ENCODE measurements around the gene CSNK1G1. TPM values are rescaled to one million over a fixed set of nuclear protein-coding genes. Genes with fewer than 3 reads are reported as not detected.

The CSNK1G1 gene
- total RNA-seq, 1 donor from 2014 or later: 23.5 TPM

DNA sequence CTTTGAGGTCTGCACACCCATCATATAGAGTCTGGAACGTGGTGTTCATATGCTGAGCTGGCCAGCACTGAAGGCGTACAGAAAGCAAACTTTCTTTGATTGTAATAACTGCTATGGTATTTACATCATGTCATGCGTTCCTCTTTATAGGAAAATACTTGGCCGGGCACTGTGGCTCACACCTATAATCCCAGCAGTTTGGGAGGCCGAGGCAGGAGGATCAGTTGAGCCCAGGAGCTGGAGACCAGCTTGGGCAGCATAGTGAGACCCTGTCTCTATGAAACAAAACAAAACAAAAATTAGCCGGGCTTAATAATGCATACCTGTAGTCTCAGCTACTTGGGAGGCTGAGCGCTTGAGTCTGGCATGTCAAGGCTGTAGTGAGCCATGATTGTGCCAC, 207.8 kb downstream of the CSNK1G1 start:
- DNase-seq (ENCODE audit: low read depth): no peak
- TF ChIP-seq, protein P1, sequence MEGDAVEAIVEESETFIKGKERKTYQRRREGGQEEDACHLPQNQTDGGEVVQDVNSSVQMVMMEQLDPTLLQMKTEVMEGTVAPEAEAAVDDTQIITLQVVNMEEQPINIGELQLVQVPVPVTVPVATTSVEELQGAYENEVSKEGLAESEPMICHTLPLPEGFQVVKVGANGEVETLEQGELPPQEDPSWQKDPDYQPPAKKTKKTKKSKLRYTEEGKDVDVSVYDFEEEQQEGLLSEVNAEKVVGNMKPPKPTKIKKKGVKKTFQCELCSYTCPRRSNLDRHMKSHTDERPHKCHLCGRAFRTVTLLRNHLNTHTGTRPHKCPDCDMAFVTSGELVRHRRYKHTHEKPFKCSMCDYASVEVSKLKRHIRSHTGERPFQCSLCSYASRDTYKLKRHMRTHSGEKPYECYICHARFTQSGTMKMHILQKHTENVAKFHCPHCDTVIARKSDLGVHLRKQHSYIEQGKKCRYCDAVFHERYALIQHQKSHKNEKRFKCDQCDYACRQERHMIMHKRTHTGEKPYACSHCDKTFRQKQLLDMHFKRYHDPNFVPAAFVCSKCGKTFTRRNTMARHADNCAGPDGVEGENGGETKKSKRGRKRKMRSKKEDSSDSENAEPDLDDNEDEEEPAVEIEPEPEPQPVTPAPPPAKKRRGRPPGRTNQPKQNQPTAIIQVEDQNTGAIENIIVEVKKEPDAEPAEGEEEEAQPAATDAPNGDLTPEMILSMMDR (IDR thresholded peaks at IDR 0.05; ENCODE audit: insufficient read depth, low read length, poor library complexity, severe bottlenecking): no peak
- peaks cover 15% of the 10 kb centered on the region for H3K27me3 ChIP-seq (ENCODE audit: control insufficient read depth, insufficient read depth, low read length)
- no peak overlapping the region for H3K4me3 ChIP-seq (ENCODE audit: low read depth, low read length)
- no peaks in the 10 kb centered on the region for H3K36me3 ChIP-seq (ENCODE audit: control insufficient read depth, insufficient read depth, low read length)

- no peak for DNase-seq (ENCODE audit: low read depth)
- Histone ChIP-seq H3K4me3 (ENCODE audit: low read depth, low read length) (no peak overlapping the region), H3K36me3 (ENCODE audit: control insufficient read depth, insufficient read depth, low read length) (peaks cover 1% of the 10 kb centered on the region), H3K27me3 (ENCODE audit: control insufficient read depth, insufficient read depth, low read length) (peaks cover 5% of the 10 kb centered on the region)
- TF ChIP-seq, protein P1 (IDR thresholded peaks at IDR 0.05; ENCODE audit: insufficient read depth, low read length, poor library complexity, severe bottlenecking): no peak
Measured at GRCh38 chr15:64146885-64147681, 208.9 kb downstream of the CSNK1G1 start.

GRCh38 chr15:64146520-64146884, 209.5 kb downstream of the CSNK1G1 start:
- DNase-seq (ENCODE audit: low read depth): no peak
- Histone ChIP-seq H3K36me3 (ENCODE audit: control insufficient read depth, insufficient read depth, low read length) (peaks cover 1% of the 10 kb centered on the region), H3K27me3 (ENCODE audit: control insufficient read depth, insufficient read depth, low read length) (no peaks in the 10 kb centered on the region), H3K4me3 (ENCODE audit: low read depth, low read length) (no peak overlapping the region)
- TF ChIP-seq, protein P1 (IDR thresholded peaks at IDR 0.05; ENCODE audit: insufficient read depth, low read length, poor library complexity, severe bottlenecking): no peak

GRCh38 chr15:64146041-64146440, 209.9 kb downstream of the CSNK1G1 start:
- no peak for DNase-seq (ENCODE audit: low read depth)
- TF ChIP-seq, protein P1 (IDR thresholded peaks at IDR 0.05; ENCODE audit: insufficient read depth, low read length, poor library complexity, severe bottlenecking): no peak

GRCh38 chr15:64144565-64145281, 211.2 kb downstream of the CSNK1G1 start:
- no peak overlapping the region for H3K4me3 ChIP-seq (ENCODE audit: low read depth, low read length)
- H3K36me3 ChIP-seq (ENCODE audit: control insufficient read depth, insufficient read depth, low read length): peaks cover 1% of the 10 kb centered on the region
- TF ChIP-seq, protein P1 (IDR thresholded peaks at IDR 0.05; ENCODE audit: insufficient read depth, low read length, poor library complexity, severe bottlenecking): no peak
- DNase-seq (ENCODE audit: low read depth): no peak
- H3K27me3 ChIP-seq (ENCODE audit: control insufficient read depth, insufficient read depth, low read length): no peaks in the 10 kb centered on the region

More at GRCh38 chr15:64146041-64146440, 209.9 kb downstream of the CSNK1G1 start:
- no peak overlapping the region for H3K4me3 ChIP-seq (ENCODE audit: low read depth, low read length)
- H3K36me3 ChIP-seq (ENCODE audit: control insufficient read depth, insufficient read depth, low read length): peaks cover 1% of the 10 kb centered on the region
- no peaks in the 10 kb centered on the region for H3K27me3 ChIP-seq (ENCODE audit: control insufficient read depth, insufficient read depth, low read length)
